Body of pancreas (tissue), 4 donors: ENCODE results near the gene ICOS.

ENCODE experiments used
- CTCF ChIP-seq, 7 experiments: fragments of 450-650 bp in 4 of 7; fragments of 200-600 bp in 3 of 7; sonication (generic) in 3 of 7; IDR thresholded peaks; one replicate each; pipeline ENCODE4 v1.5.1; 2016 to 2019; ENCODE audit warnings: antibody characterized with exemption in 7 of 7
- POLR2A ChIP-seq, 3 donors: fragments of 450-650 bp; IDR thresholded peaks; one replicate each; pipeline ENCODE4 v1.6.1; 2016; ENCODE audit warnings: antibody characterized with exemption in 3 of 3, mild to moderate bottlenecking in 2 of 3

DNA sequence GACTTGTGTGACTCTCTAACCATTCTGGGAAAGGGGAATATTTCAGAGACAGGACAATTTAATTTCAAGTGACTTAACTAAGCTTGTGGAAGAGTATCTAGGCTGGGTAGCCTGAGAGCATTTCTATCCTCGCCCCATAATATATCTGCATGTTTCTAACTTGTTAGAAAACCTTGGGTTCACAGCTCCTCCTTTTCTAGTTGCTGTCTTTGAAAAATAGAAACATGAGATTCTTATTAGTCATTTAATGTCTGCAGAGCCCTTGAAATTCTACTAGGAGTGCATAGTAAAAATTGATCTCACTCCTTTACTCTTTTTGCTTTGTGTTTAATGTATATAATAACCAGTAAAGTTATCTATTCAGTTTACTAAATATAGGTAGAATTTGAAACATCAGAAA is 46.6 kb upstream of the ICOS start:
- TF ChIP-seq CTCF (IDR thresholded peaks at IDR 0.05) (no peak), POLR2A (IDR thresholded peaks at IDR 0.05) (no peak)
